ENCODE data around the gene PTPRN2.

The PTPRN2 gene

DNA sequence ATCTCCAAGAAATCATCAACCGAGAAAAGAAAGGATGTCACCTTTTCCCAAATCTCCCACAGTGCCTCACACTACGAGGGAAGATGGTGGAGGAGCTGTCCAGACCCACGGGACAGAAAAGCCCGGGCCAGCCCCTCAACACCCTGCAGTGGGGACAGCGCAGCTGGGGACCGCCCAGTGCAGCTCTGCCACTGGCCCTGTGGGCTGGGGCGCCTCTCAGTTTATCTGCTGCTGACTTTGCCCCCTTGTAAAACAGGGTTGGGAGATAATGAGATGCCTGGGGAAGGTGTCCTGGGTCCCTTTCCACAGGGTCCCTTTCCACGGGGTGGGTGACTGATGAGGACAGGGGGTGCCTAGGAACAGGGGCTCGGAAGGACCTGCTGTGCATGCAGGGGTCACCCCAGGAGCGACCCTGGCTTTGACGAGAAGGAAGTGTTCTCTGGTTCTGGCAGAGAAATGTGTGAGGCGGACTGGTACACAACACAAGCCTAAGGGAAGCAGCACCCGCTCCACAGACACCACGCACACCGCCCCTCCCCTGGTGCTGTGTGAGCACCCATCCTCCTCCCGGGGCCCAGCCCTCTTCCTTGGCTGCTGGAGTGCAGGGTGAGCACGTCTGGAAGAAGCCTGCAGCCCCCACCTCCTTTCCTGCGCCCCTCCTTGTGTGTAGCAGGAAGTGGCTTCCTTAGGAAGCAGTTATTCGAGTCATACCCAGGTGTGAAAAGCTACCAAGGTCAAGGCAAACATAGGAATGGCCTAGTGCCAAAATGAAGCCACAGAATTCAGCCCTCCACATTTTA is 911.0 kb downstream of the PTPRN2 start:
- H3K4me2 ChIP-seq (ENCODE audit: low read length), result no peak overlapping the region
- H3K4ac ChIP-seq (ENCODE audit: low read depth, low read length), result no peak overlapping the region
- no peak overlapping the region for H2AK5ac ChIP-seq (ENCODE audit: low read length)
- H2BK5ac ChIP-seq (ENCODE audit: low read length), result no peak overlapping the region
- no peak overlapping the region for H4K5ac ChIP-seq (ENCODE audit: low read length)
- H3K79me1 ChIP-seq (ENCODE audit: low read length), result no peaks in the 10 kb centered on the region
- no peak overlapping the region for H4K8ac ChIP-seq (ENCODE audit: low read depth, low read length)
- WGBS (ENCODE audit: extremely low coverage, insufficient coverage, low lambda C conversion rate), result no CpG with 5 or more reads among the region's 19 CpGs
- H3K79me2 ChIP-seq (ENCODE audit: control insufficient read depth, insufficient read depth, low read length), result no peaks in the 10 kb centered on the region
- no peak overlapping the region for H3K9ac ChIP-seq (ENCODE audit: low read length)
- peaks cover 1% of the 10 kb centered on the region for H3K4me1 ChIP-seq (ENCODE audit: control insufficient read depth, low read depth, low read length)
- no peak overlapping the region for H3K27ac ChIP-seq (ENCODE audit: low read depth, low read length)
- H3K36me3 ChIP-seq (ENCODE audit: control insufficient read depth, insufficient read depth, low read length), result no peaks in the 10 kb centered on the region
- no peak overlapping the region for H3K56ac ChIP-seq (ENCODE audit: low read length)
- H2BK15ac ChIP-seq (replicated peaks; ENCODE audit: low read depth), result no peak overlapping the region
- peaks cover 12% of the 10 kb centered on the region for H3K27me3 ChIP-seq (ENCODE audit: insufficient read depth, low read length, poor library complexity)
- DNase-seq, result no peak
- no peak overlapping the region for H3K23ac ChIP-seq (ENCODE audit: low read length)
- no peak overlapping the region for H3K18ac ChIP-seq (ENCODE audit: low read length)
- no peak overlapping the region for H3K4me3 ChIP-seq (ENCODE audit: low read length)
- H2BK120ac ChIP-seq (ENCODE audit: low read depth, low read length), result no peak overlapping the region

DNA sequence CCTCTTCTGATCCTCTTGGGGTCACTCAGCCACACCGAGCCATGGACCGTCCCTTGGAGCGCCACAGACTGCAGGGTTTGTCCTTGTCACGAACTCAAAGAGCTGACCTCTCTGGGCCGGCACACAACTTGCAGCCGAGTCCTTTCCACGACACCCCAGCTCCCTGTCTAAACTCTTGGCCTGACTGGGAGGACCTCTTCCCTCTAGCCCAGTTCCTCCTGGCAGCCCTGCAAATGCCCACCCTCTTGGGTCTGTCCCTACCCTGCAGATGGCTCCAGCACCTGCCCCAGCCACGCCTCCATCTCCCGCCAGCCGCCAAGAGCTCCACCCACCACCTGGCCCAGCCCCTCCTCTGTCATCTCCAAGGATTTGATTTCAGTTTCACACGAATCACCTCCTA is 911.6 kb downstream of the PTPRN2 start:
- Histone ChIP-seq H3K79me1 (ENCODE audit: low read length) (no peaks in the 10 kb centered on the region), H2BK5ac (ENCODE audit: low read length) (no peak overlapping the region), H4K8ac (ENCODE audit: low read depth, low read length) (no peak overlapping the region), H3K4me3 (ENCODE audit: low read length) (no peak overlapping the region), H3K4me1 (ENCODE audit: control insufficient read depth, low read depth, low read length) (peaks cover 1% of the 10 kb centered on the region), H3K27ac (ENCODE audit: low read depth, low read length) (no peak overlapping the region), H4K5ac (ENCODE audit: low read length) (no peak overlapping the region), H3K18ac (ENCODE audit: low read length) (no peak overlapping the region), H2AK5ac (ENCODE audit: low read length) (no peak overlapping the region), H3K56ac (ENCODE audit: low read length) (no peak overlapping the region), H3K27me3 (ENCODE audit: insufficient read depth, low read length, poor library complexity) (peaks cover 6% of the 10 kb centered on the region), H2BK15ac (replicated peaks; ENCODE audit: low read depth) (no peak overlapping the region), H2BK120ac (ENCODE audit: low read depth, low read length) (no peak overlapping the region), H3K79me2 (ENCODE audit: control insufficient read depth, insufficient read depth, low read length) (no peaks in the 10 kb centered on the region), H3K23ac (ENCODE audit: low read length) (no peak overlapping the region), H3K9ac (ENCODE audit: low read length) (no peak overlapping the region), H3K4me2 (ENCODE audit: low read length) (no peak overlapping the region), H3K4ac (ENCODE audit: low read depth, low read length) (no peak overlapping the region), H3K36me3 (ENCODE audit: control insufficient read depth, insufficient read depth, low read length) (no peaks in the 10 kb centered on the region)
- WGBS (ENCODE audit: extremely low coverage, insufficient coverage, low lambda C conversion rate), result no CpG with 5 or more reads among the region's 11 CpGs
- DNase-seq, result no peak

- Histone ChIP-seq H3K18ac (ENCODE audit: low read length) (no peak overlapping the region), H3K23ac (ENCODE audit: low read length) (no peak overlapping the region), H3K79me1 (ENCODE audit: low read length) (no peaks in the 10 kb centered on the region), H2BK15ac (replicated peaks; ENCODE audit: low read depth) (no peak overlapping the region), H3K4me2 (ENCODE audit: low read length) (no peak overlapping the region), H3K79me2 (ENCODE audit: control insufficient read depth, insufficient read depth, low read length) (no peaks in the 10 kb centered on the region), H3K4me1 (ENCODE audit: control insufficient read depth, low read depth, low read length) (peaks cover 1% of the 10 kb centered on the region), H3K9ac (ENCODE audit: low read length) (no peak overlapping the region), H4K8ac (ENCODE audit: low read depth, low read length) (no peak overlapping the region), H2BK120ac (ENCODE audit: low read depth, low read length) (no peak overlapping the region), H3K27ac (ENCODE audit: low read depth, low read length) (no peak overlapping the region), H3K56ac (ENCODE audit: low read length) (no peak overlapping the region), H3K36me3 (ENCODE audit: control insufficient read depth, insufficient read depth, low read length) (no peaks in the 10 kb centered on the region), H3K27me3 (ENCODE audit: insufficient read depth, low read length, poor library complexity) (peaks cover 4% of the 10 kb centered on the region), H4K5ac (ENCODE audit: low read length) (no peak overlapping the region), H2BK5ac (ENCODE audit: low read length) (no peak overlapping the region), H3K4ac (ENCODE audit: low read depth, low read length) (no peak overlapping the region), H3K4me3 (ENCODE audit: low read length) (no peak overlapping the region), H2AK5ac (ENCODE audit: low read length) (no peak overlapping the region)
- WGBS (ENCODE audit: extremely low coverage, insufficient coverage, low lambda C conversion rate), result no CpG with 5 or more reads among the region's 21 CpGs
- no peak for DNase-seq
These were observed 912.1 kb downstream of the PTPRN2 start for GRCh38 chr7:157675427-157675927.

DNA sequence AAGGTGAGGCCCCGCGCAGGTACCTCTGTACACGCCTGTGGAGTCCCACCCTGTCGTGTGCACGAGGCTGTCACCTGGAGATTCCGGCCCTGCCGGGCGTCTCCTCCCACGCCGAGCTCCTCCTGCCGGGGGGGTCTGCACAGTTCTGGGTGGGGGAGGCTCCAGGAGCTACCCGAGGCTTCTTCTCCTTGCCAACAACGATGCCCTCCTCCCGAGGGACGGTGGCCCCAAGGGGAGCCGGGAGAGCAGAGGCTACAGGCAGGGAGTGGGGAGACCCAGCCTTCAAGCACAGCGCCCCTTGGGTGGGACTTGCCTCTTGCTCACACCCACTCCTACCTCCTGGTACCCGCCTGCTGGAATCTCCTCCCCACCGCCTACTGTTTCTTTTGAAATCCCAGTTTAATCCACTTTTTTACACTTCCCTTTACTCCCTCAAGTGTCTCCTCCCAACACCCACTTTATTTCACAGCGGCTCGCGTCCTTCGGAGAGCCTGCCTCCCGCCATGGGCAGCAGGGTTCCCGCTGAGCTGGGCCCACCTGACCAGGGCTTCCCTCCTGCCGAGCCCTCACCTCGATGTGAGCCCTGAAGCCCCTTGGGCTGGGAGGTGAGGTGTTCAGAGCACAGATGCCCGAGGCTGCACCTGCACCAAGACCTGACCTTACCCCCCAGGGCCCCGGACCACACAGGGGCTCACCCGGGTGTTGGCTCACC is 912.8 kb downstream of the PTPRN2 start:
- Histone ChIP-seq H4K5ac (ENCODE audit: low read length) (no peak overlapping the region), H2BK120ac (ENCODE audit: low read depth, low read length) (no peak overlapping the region), H3K27me3 (ENCODE audit: insufficient read depth, low read length, poor library complexity) (peaks cover 2% of the 10 kb centered on the region), H3K79me2 (ENCODE audit: control insufficient read depth, insufficient read depth, low read length) (no peaks in the 10 kb centered on the region), H3K27ac (ENCODE audit: low read depth, low read length) (no peak overlapping the region), H2AK5ac (ENCODE audit: low read length) (no peak overlapping the region), H3K56ac (ENCODE audit: low read length) (no peak overlapping the region), H3K4me1 (ENCODE audit: control insufficient read depth, low read depth, low read length) (peaks cover 1% of the 10 kb centered on the region), H3K4ac (ENCODE audit: low read depth, low read length) (no peak overlapping the region), H2BK15ac (replicated peaks; ENCODE audit: low read depth) (no peak overlapping the region), H3K79me1 (ENCODE audit: low read length) (no peaks in the 10 kb centered on the region), H2BK5ac (ENCODE audit: low read length) (no peak overlapping the region), H4K8ac (ENCODE audit: low read depth, low read length) (no peak overlapping the region), H3K23ac (ENCODE audit: low read length) (no peak overlapping the region), H3K9ac (ENCODE audit: low read length) (no peak overlapping the region), H3K4me3 (ENCODE audit: low read length) (no peak overlapping the region), H3K36me3 (ENCODE audit: control insufficient read depth, insufficient read depth, low read length) (no peaks in the 10 kb centered on the region), H3K18ac (ENCODE audit: low read length) (no peak overlapping the region), H3K4me2 (ENCODE audit: low read length) (no peak overlapping the region)
- WGBS (ENCODE audit: extremely low coverage, insufficient coverage, low lambda C conversion rate), result no CpG with 5 or more reads among the region's 30 CpGs
- DNase-seq, result no peak

DNA sequence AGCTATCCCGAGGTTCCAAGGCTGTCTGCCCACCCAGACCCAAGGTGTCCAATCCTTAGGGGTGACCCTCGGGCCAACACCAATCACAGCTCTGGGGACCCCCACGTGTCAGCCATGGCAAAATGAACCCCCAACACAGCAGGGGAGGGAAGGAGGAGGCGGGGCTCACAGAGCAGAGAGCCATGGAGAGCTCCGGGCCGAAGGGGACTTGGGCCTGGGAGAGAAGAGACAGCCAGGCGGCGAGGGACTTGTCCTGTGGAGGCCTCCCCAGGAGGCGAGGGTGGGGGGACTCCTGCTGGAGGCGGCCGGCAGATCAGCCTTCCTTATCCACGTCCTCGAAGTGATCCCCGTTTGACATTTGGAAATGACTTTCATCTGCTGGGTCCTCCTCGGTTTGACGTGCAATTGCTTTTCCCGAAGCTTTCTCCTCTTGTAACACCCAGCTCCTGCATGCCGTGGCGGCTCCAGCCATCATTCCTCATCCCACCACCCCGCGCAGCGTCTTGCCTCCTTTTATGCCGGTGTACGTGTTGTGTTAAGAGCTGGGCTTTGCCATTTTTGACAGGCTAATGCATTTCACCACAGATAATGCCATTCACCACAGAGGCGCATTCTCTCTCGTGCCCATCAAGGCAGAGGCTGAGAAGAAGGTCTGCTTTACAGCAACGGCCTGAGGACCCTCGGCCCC is 913.5 kb downstream of the PTPRN2 start:
- Histone ChIP-seq H3K18ac (ENCODE audit: low read length) (no peak overlapping the region), H3K4me2 (ENCODE audit: low read length) (no peak overlapping the region), H3K4me1 (ENCODE audit: control insufficient read depth, low read depth, low read length) (peaks cover 1% of the 10 kb centered on the region), H2BK5ac (ENCODE audit: low read length) (no peak overlapping the region), H3K79me2 (ENCODE audit: control insufficient read depth, insufficient read depth, low read length) (no peaks in the 10 kb centered on the region), H3K4me3 (ENCODE audit: low read length) (no peak overlapping the region), H3K27me3 (ENCODE audit: insufficient read depth, low read length, poor library complexity) (no peaks in the 10 kb centered on the region), H4K8ac (ENCODE audit: low read depth, low read length) (no peak overlapping the region), H3K36me3 (ENCODE audit: control insufficient read depth, insufficient read depth, low read length) (no peaks in the 10 kb centered on the region), H3K79me1 (ENCODE audit: low read length) (no peaks in the 10 kb centered on the region), H4K5ac (ENCODE audit: low read length) (no peak overlapping the region), H2BK15ac (replicated peaks; ENCODE audit: low read depth) (no peak overlapping the region), H3K27ac (ENCODE audit: low read depth, low read length) (no peak overlapping the region), H3K56ac (ENCODE audit: low read length) (no peak overlapping the region), H3K23ac (ENCODE audit: low read length) (no peak overlapping the region), H3K4ac (ENCODE audit: low read depth, low read length) (no peak overlapping the region), H3K9ac (ENCODE audit: low read length) (no peak overlapping the region), H2AK5ac (ENCODE audit: low read length) (no peak overlapping the region), H2BK120ac (ENCODE audit: low read depth, low read length) (no peak overlapping the region)
- WGBS (ENCODE audit: extremely low coverage, insufficient coverage, low lambda C conversion rate), result no CpG with 5 or more reads among the region's 28 CpGs
- no peak for DNase-seq
